Lower leg skin (tissue), 3 donors: Measurements from ENCODE around the gene BCL2L13.

Source experiments
- POLR2A ChIP-seq, 2 donors: fragments of 450-650 bp; IDR thresholded peaks; one replicate each; pipeline ENCODE4 v1.6.1; 2016 to 2017; ENCODE audit warnings: antibody characterized with exemption in 2 of 2, mild to moderate bottlenecking in 1 of 2, moderate library complexity in 1 of 2
- TF ChIP-seq, protein P1 (sequence below), 3 donors: fragments of 450-650 bp; IDR thresholded peaks; one replicate each; pipeline ENCODE4 v1.5.1; 2016; ENCODE audit warnings: antibody characterized with exemption in 3 of 3, mild to moderate bottlenecking in 3 of 3, moderate library complexity in 2 of 3

DNA sequence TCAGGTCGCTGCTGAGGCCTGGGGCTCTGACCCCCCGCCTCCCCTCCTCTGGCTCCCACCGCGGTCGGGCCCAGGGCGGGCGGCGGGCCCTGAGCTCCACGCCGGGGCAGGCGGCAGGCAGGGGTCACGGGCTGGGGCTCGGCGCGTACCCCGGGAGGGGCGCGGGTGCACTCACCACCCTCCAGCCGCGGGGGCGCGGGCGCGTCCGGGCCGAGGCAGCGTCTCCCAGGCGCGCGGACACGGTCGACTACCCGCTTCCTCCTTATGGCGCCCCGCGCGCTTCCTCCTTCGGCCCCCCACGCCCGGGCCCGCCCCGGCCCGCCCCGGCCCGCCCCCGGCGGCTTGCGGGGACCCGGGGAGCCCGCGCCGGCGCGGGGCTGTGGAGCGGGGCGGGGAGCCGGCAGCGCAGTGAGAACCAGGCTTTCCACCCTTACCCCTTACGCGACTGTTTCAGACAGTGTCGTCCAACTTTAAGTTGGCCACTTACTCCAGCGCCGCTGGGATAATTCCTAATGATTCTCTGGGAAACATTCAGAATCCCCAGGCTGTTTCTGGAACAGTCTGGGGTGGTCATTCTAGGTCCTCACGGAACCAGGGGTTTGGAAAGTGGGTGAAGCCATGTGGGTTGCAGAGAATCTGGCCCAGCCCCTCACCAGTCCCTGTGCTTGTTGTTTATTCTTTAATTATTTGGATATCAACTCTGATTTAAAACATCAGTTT is 135.8 kb downstream of the BCL2L13 start, which contains the start of gene BID:
- TF ChIP-seq, protein P1, sequence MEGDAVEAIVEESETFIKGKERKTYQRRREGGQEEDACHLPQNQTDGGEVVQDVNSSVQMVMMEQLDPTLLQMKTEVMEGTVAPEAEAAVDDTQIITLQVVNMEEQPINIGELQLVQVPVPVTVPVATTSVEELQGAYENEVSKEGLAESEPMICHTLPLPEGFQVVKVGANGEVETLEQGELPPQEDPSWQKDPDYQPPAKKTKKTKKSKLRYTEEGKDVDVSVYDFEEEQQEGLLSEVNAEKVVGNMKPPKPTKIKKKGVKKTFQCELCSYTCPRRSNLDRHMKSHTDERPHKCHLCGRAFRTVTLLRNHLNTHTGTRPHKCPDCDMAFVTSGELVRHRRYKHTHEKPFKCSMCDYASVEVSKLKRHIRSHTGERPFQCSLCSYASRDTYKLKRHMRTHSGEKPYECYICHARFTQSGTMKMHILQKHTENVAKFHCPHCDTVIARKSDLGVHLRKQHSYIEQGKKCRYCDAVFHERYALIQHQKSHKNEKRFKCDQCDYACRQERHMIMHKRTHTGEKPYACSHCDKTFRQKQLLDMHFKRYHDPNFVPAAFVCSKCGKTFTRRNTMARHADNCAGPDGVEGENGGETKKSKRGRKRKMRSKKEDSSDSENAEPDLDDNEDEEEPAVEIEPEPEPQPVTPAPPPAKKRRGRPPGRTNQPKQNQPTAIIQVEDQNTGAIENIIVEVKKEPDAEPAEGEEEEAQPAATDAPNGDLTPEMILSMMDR (IDR thresholded peaks at IDR 0.05) = no peak
- TF ChIP-seq POLR2A (IDR thresholded peaks at IDR 0.05) = no peak
